Measurements from ENCODE around the gene PTPRN2. TPM values are rescaled to one million over a fixed set of nuclear protein-coding genes. Genes with fewer than 3 reads are reported as not detected.

Gene PTPRN2
- total and polyA plus RNA-seq, 2 donors (not counting 1 experiment from before 2014, with no cell fraction given), result 0.54 to 1.2 TPM

GRCh38 chr7:157573244-157573643 lies 1014.4 kb downstream of the PTPRN2 start:
- H3K36me3 ChIP-seq (ENCODE audit: control insufficient read depth, insufficient read depth, low read length), result no peaks in the 10 kb centered on the region
- H4K20me1 ChIP-seq (ENCODE audit: control insufficient read depth, extremely low read depth, insufficient read depth, low read length), result no peaks in the 10 kb centered on the region
- DNase-seq (ENCODE audit: low read depth in 2 of 2), result no peak
- no peaks in the 10 kb centered on the region for H3K79me2 ChIP-seq (ENCODE audit: control insufficient read depth, insufficient read depth, low read length)
- no peak overlapping the region for H3K9ac ChIP-seq (ENCODE audit: insufficient read depth, low read length)
- H3K27ac ChIP-seq (ENCODE audit: insufficient read depth, low read length), result no peak overlapping the region
- H3K4me2 ChIP-seq (ENCODE audit: extremely low read depth, insufficient read depth, low read length), result no peak overlapping the region
- TF ChIP-seq CTCF (conservative IDR thresholded peaks at IDR 0.05 in 1 of 2, IDR thresholded peaks at IDR 0.05 in 1 of 2; ENCODE audit: low read depth in 1 of 2, low read length in 2 of 2) (no peak), EZH2 (IDR thresholded peaks at IDR 0.05; ENCODE audit: low read length, missing control alignments) (no peak)
- H3K27me3 ChIP-seq (ENCODE audit: control insufficient read depth, insufficient read depth, low read length), result no peaks in the 10 kb centered on the region
- H2AFZ ChIP-seq (ENCODE audit: low read length), result no peak overlapping the region
- H3K4me3 ChIP-seq (replicated peaks in 1 of 4; ENCODE audit: control extremely low read depth in 1 of 4, insufficient read depth in 1 of 4, low read depth in 3 of 4, low read length in 4 of 4), result no peak overlapping the region
- H3K4me1 ChIP-seq (ENCODE audit: control insufficient read depth, extremely low read depth, insufficient read depth, low read length), result no peaks in the 10 kb centered on the region
- H3K9me3 ChIP-seq (ENCODE audit: control insufficient read depth, insufficient read depth, low read depth, low read length), result no peaks in the 10 kb centered on the region

DNA sequence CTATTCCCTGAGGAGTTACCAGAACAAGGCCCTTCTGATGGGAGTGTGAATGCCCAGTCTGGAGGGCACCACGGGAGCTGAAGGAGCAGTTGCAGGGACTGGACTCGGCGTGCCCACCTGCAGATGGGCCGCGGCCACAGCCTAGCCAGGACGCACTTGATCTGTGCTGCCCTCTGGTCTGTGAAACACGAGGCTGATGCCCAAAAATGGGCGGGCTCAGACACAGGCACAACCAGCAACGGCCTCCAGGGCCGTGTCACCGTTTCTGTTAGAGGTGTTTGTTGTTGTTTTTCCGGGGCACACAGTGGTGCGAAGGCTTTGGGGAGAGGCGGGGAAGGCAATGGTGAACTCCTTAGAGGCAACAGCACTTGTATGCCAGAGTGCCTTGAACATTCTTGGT lies 1015.0 kb downstream of the PTPRN2 start:
- Histone ChIP-seq H3K4me2 (ENCODE audit: extremely low read depth, insufficient read depth, low read length) (no peak overlapping the region), H3K36me3 (ENCODE audit: control insufficient read depth, insufficient read depth, low read length) (no peaks in the 10 kb centered on the region), H3K4me3 (replicated peaks in 1 of 4; ENCODE audit: control extremely low read depth in 1 of 4, insufficient read depth in 1 of 4, low read depth in 3 of 4, low read length in 4 of 4) (no peak overlapping the region), H2AFZ (ENCODE audit: low read length) (no peak overlapping the region), H3K27me3 (ENCODE audit: control insufficient read depth, insufficient read depth, low read length) (no peaks in the 10 kb centered on the region), H3K79me2 (ENCODE audit: control insufficient read depth, insufficient read depth, low read length) (no peaks in the 10 kb centered on the region), H3K4me1 (ENCODE audit: control insufficient read depth, extremely low read depth, insufficient read depth, low read length) (no peaks in the 10 kb centered on the region), H3K27ac (ENCODE audit: insufficient read depth, low read length) (no peak overlapping the region), H3K9ac (ENCODE audit: insufficient read depth, low read length) (no peak overlapping the region), H3K9me3 (ENCODE audit: control insufficient read depth, insufficient read depth, low read depth, low read length) (no peaks in the 10 kb centered on the region), H4K20me1 (ENCODE audit: control insufficient read depth, extremely low read depth, insufficient read depth, low read length) (no peaks in the 10 kb centered on the region)
- DNase-seq (ENCODE audit: low read depth in 2 of 2), result no peak
- TF ChIP-seq EZH2 (IDR thresholded peaks at IDR 0.05; ENCODE audit: low read length, missing control alignments) (no peak), CTCF (conservative IDR thresholded peaks at IDR 0.05 in 1 of 2, IDR thresholded peaks at IDR 0.05 in 1 of 2; ENCODE audit: low read depth in 1 of 2, low read length in 2 of 2) (no peak)

DNA sequence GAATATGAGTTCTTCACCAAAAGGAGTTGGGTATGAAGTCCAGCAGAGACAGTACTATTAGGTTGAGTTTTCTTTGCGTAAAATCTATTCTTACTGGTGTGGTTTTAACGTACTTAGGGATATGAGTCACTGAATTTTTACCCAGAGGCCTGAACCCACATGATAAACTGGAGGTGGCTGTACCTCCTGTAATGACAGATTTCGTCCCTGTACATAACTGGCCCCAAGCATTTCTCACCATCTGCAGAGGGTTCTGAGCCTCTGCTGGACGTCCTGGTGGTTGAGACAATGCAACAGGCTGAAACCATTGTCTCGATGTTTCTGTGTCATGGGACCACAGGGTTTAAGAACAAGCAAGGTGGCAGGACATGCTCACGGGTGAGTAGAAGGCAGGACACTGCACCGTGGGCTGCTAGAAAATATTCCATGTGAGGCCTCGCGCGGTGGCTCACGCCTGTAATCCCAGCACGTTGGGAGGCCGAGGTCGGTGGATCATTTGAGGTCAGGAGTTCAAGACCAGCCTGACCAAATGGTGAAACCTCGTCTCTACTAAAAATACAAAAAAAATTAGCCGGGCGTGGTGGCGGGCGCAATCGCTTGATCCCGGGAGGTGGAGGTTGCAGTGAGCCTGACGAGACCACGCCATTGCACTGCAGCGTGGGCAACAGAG lies 1017.0 kb downstream of the PTPRN2 start:
- no peaks in the 10 kb centered on the region for H3K27me3 ChIP-seq (ENCODE audit: control insufficient read depth, insufficient read depth, low read length)
- H3K9me3 ChIP-seq (ENCODE audit: control insufficient read depth, insufficient read depth, low read depth, low read length), result no peaks in the 10 kb centered on the region
- H3K9ac ChIP-seq (ENCODE audit: insufficient read depth, low read length), result no peak overlapping the region
- peak in 1 of 2 donors; percentile 84 for DNase-seq (ENCODE audit: low read depth in 2 of 2)
- no peak overlapping the region for H2AFZ ChIP-seq (ENCODE audit: low read length)
- TF ChIP-seq EZH2 (IDR thresholded peaks at IDR 0.05; ENCODE audit: low read length, missing control alignments), result no peak
- TF ChIP-seq CTCF (conservative IDR thresholded peaks at IDR 0.05 in 1 of 2, IDR thresholded peaks at IDR 0.05 in 1 of 2; ENCODE audit: low read depth in 1 of 2, low read length in 2 of 2), result no peak
- no peak overlapping the region for H3K27ac ChIP-seq (ENCODE audit: insufficient read depth, low read length)
- no peak overlapping the region for H3K4me3 ChIP-seq (replicated peaks in 1 of 4; ENCODE audit: control extremely low read depth in 1 of 4, insufficient read depth in 1 of 4, low read depth in 3 of 4, low read length in 4 of 4)
- no peaks in the 10 kb centered on the region for H4K20me1 ChIP-seq (ENCODE audit: control insufficient read depth, extremely low read depth, insufficient read depth, low read length)
- H3K79me2 ChIP-seq (ENCODE audit: control insufficient read depth, insufficient read depth, low read length), result no peaks in the 10 kb centered on the region
- no peaks in the 10 kb centered on the region for H3K4me1 ChIP-seq (ENCODE audit: control insufficient read depth, extremely low read depth, insufficient read depth, low read length)
- no peaks in the 10 kb centered on the region for H3K36me3 ChIP-seq (ENCODE audit: control insufficient read depth, insufficient read depth, low read length)
- H3K4me2 ChIP-seq (ENCODE audit: extremely low read depth, insufficient read depth, low read length), result no peak overlapping the region

Measured in fibroblast of lung (primary cell).